Loucy (cell line): ENCODE results near the gene C5orf15.

Experiments used
- CTCF ChIP-seq: fragments of 200-600 bp; sonication (generic); conservative IDR thresholded peaks from 2 replicates; pipeline ENCODE4 v1.5.1; 2014; ENCODE audit warnings: mild to moderate bottlenecking, antibody characterized with exemption, low read length
- EZH2phosphoT487 ChIP-seq: fragments of 200-600 bp; IDR thresholded peaks from 2 replicates; pipeline ENCODE4 v1.6.1; 2018; ENCODE audit warnings: antibody characterized with exemption, mild to moderate bottlenecking, moderate library complexity, borderline replicate concordance

GRCh38 chr5:133933670-133934295, 34.6 kb downstream of the C5orf15 start:
- TF ChIP-seq CTCF (no peak), EZH2phosphoT487 (no peak)
